ENCODE data around the gene OPHN1.

The OPHN1 gene

GRCh38 chrX:68193786-68194185 lies 239.5 kb downstream of the OPHN1 start:
- Histone ChIP-seq H3K9me3 (ENCODE audit: low read length) (no peaks in the 10 kb centered on the region), H2AFZ (ENCODE audit: low read depth, low read length) (no peak overlapping the region), H3K4me3 (ENCODE audit: low read length) (no peak overlapping the region), H3K27me3 (ENCODE audit: insufficient read depth, low read length) (no peaks in the 10 kb centered on the region), H3K4me1 (ENCODE audit: insufficient read depth, low read length) (no peaks in the 10 kb centered on the region), H3K36me3 (ENCODE audit: insufficient read depth, low read length) (no peaks in the 10 kb centered on the region)

GRCh38 chrX:68193234-68193633 lies 240.1 kb downstream of the OPHN1 start:
- Histone ChIP-seq H3K27me3 (ENCODE audit: insufficient read depth, low read length) (no peaks in the 10 kb centered on the region), H3K4me3 (ENCODE audit: low read length) (no peak overlapping the region), H3K9me3 (ENCODE audit: low read length) (no peaks in the 10 kb centered on the region), H2AFZ (ENCODE audit: low read depth, low read length) (no peak overlapping the region), H3K36me3 (ENCODE audit: insufficient read depth, low read length) (no peaks in the 10 kb centered on the region), H3K4me1 (ENCODE audit: insufficient read depth, low read length) (no peaks in the 10 kb centered on the region)

GRCh38 chrX:68190799-68191198 lies 242.5 kb downstream of the OPHN1 start:
- Histone ChIP-seq H3K9me3 (ENCODE audit: low read length) (no peaks in the 10 kb centered on the region), H3K4me1 (ENCODE audit: insufficient read depth, low read length) (no peaks in the 10 kb centered on the region), H3K4me3 (ENCODE audit: low read length) (no peak overlapping the region), H3K36me3 (ENCODE audit: insufficient read depth, low read length) (no peaks in the 10 kb centered on the region), H3K27me3 (ENCODE audit: insufficient read depth, low read length) (no peaks in the 10 kb centered on the region), H2AFZ (ENCODE audit: low read depth, low read length) (no peak overlapping the region)

- Histone ChIP-seq H2AFZ (ENCODE audit: low read depth, low read length) (no peak overlapping the region), H3K4me3 (ENCODE audit: low read length) (no peak overlapping the region), H3K4me1 (ENCODE audit: insufficient read depth, low read length) (no peaks in the 10 kb centered on the region), H3K27me3 (ENCODE audit: insufficient read depth, low read length) (no peaks in the 10 kb centered on the region), H3K36me3 (ENCODE audit: insufficient read depth, low read length) (no peaks in the 10 kb centered on the region), H3K9me3 (ENCODE audit: low read length) (no peaks in the 10 kb centered on the region)
Observed at GRCh38 chrX:68186552-68187262, 246.6 kb downstream of the OPHN1 start.

GRCh38 chrX:68185161-68185560 lies 248.1 kb downstream of the OPHN1 start:
- H3K4me3 ChIP-seq (ENCODE audit: low read length), result no peak overlapping the region
- no peak overlapping the region for H2AFZ ChIP-seq (ENCODE audit: low read depth, low read length)
- no peaks in the 10 kb centered on the region for H3K36me3 ChIP-seq (ENCODE audit: insufficient read depth, low read length)
- H3K4me1 ChIP-seq (ENCODE audit: insufficient read depth, low read length), result no peaks in the 10 kb centered on the region
- H3K27me3 ChIP-seq (ENCODE audit: insufficient read depth, low read length), result no peaks in the 10 kb centered on the region
- no peaks in the 10 kb centered on the region for H3K9me3 ChIP-seq (ENCODE audit: low read length)

- Histone ChIP-seq H3K9me3 (ENCODE audit: low read length) (no peaks in the 10 kb centered on the region), H2AFZ (ENCODE audit: low read depth, low read length) (no peak overlapping the region), H3K36me3 (ENCODE audit: insufficient read depth, low read length) (no peaks in the 10 kb centered on the region), H3K4me3 (ENCODE audit: low read length) (no peak overlapping the region), H3K27me3 (ENCODE audit: insufficient read depth, low read length) (no peaks in the 10 kb centered on the region), H3K4me1 (ENCODE audit: insufficient read depth, low read length) (no peaks in the 10 kb centered on the region)
Observed at GRCh38 chrX:68183612-68184214, 249.6 kb downstream of the OPHN1 start.

- Histone ChIP-seq H3K4me3 (ENCODE audit: low read length) (no peak overlapping the region), H3K9me3 (ENCODE audit: low read length) (no peaks in the 10 kb centered on the region), H2AFZ (ENCODE audit: low read depth, low read length) (no peak overlapping the region), H3K4me1 (ENCODE audit: insufficient read depth, low read length) (no peaks in the 10 kb centered on the region), H3K36me3 (ENCODE audit: insufficient read depth, low read length) (no peaks in the 10 kb centered on the region), H3K27me3 (ENCODE audit: insufficient read depth, low read length) (no peaks in the 10 kb centered on the region)
Observed at GRCh38 chrX:68180579-68180978, 252.7 kb downstream of the OPHN1 start.

GRCh38 chrX:68179355-68179754 lies 253.9 kb downstream of the OPHN1 start:
- no peaks in the 10 kb centered on the region for H3K27me3 ChIP-seq (ENCODE audit: insufficient read depth, low read length)
- no peaks in the 10 kb centered on the region for H3K36me3 ChIP-seq (ENCODE audit: insufficient read depth, low read length)
- no peaks in the 10 kb centered on the region for H3K9me3 ChIP-seq (ENCODE audit: low read length)
- no peak overlapping the region for H3K4me3 ChIP-seq (ENCODE audit: low read length)
- no peaks in the 10 kb centered on the region for H3K4me1 ChIP-seq (ENCODE audit: insufficient read depth, low read length)
- no peak overlapping the region for H2AFZ ChIP-seq (ENCODE audit: low read depth, low read length)

GRCh38 chrX:68177542-68177941 lies 255.8 kb downstream of the OPHN1 start:
- Histone ChIP-seq H3K4me1 (ENCODE audit: insufficient read depth, low read length) (no peaks in the 10 kb centered on the region), H3K36me3 (ENCODE audit: insufficient read depth, low read length) (no peaks in the 10 kb centered on the region), H3K27me3 (ENCODE audit: insufficient read depth, low read length) (no peaks in the 10 kb centered on the region), H3K9me3 (ENCODE audit: low read length) (no peaks in the 10 kb centered on the region), H3K4me3 (ENCODE audit: low read length) (no peak overlapping the region), H2AFZ (ENCODE audit: low read depth, low read length) (no peak overlapping the region)

- Histone ChIP-seq H3K4me3 (ENCODE audit: low read length) (no peak overlapping the region), H3K36me3 (ENCODE audit: insufficient read depth, low read length) (no peaks in the 10 kb centered on the region), H3K9me3 (ENCODE audit: low read length) (no peaks in the 10 kb centered on the region), H3K4me1 (ENCODE audit: insufficient read depth, low read length) (no peaks in the 10 kb centered on the region), H3K27me3 (ENCODE audit: insufficient read depth, low read length) (no peaks in the 10 kb centered on the region), H2AFZ (ENCODE audit: low read depth, low read length) (no peak overlapping the region)
Observed at GRCh38 chrX:68175562-68175961, 257.7 kb downstream of the OPHN1 start.

GRCh38 chrX:68163441-68163840 lies 269.9 kb downstream of the OPHN1 start:
- no peaks in the 10 kb centered on the region for H3K36me3 ChIP-seq (ENCODE audit: insufficient read depth, low read length)
- no peaks in the 10 kb centered on the region for H3K27me3 ChIP-seq (ENCODE audit: insufficient read depth, low read length)
- no peaks in the 10 kb centered on the region for H3K9me3 ChIP-seq (ENCODE audit: low read length)
- no peak overlapping the region for H2AFZ ChIP-seq (ENCODE audit: low read depth, low read length)
- no peaks in the 10 kb centered on the region for H3K4me1 ChIP-seq (ENCODE audit: insufficient read depth, low read length)
- no peak overlapping the region for H3K4me3 ChIP-seq (ENCODE audit: low read length)

- H3K9me3 ChIP-seq (ENCODE audit: low read length), result no peaks in the 10 kb centered on the region
- no peak overlapping the region for H3K4me3 ChIP-seq (ENCODE audit: low read length)
- no peak overlapping the region for H2AFZ ChIP-seq (ENCODE audit: low read depth, low read length)
Observed at GRCh38 chrX:68147848-68148247, 285.4 kb downstream of the OPHN1 start.

GRCh38 chrX:68146054-68146453 lies 287.2 kb downstream of the OPHN1 start:
- no peaks in the 10 kb centered on the region for H3K9me3 ChIP-seq (ENCODE audit: low read length)
- H3K4me3 ChIP-seq (ENCODE audit: low read length), result no peak overlapping the region
- no peaks in the 10 kb centered on the region for H3K4me1 ChIP-seq (ENCODE audit: insufficient read depth, low read length)
- no peak overlapping the region for H2AFZ ChIP-seq (ENCODE audit: low read depth, low read length)
- no peaks in the 10 kb centered on the region for H3K36me3 ChIP-seq (ENCODE audit: insufficient read depth, low read length)
- no peaks in the 10 kb centered on the region for H3K27me3 ChIP-seq (ENCODE audit: insufficient read depth, low read length)

More at GRCh38 chrX:68147848-68148247, 285.4 kb downstream of the OPHN1 start:
- H3K36me3 ChIP-seq (ENCODE audit: insufficient read depth, low read length), result no peaks in the 10 kb centered on the region
- no peaks in the 10 kb centered on the region for H3K27me3 ChIP-seq (ENCODE audit: insufficient read depth, low read length)
- no peaks in the 10 kb centered on the region for H3K4me1 ChIP-seq (ENCODE audit: insufficient read depth, low read length)

- Histone ChIP-seq H3K27me3 (ENCODE audit: insufficient read depth, low read length) (no peaks in the 10 kb centered on the region), H3K9me3 (ENCODE audit: low read length) (no peaks in the 10 kb centered on the region), H3K36me3 (ENCODE audit: insufficient read depth, low read length) (no peaks in the 10 kb centered on the region), H3K4me3 (ENCODE audit: low read length) (no peak overlapping the region), H2AFZ (ENCODE audit: low read depth, low read length) (no peak overlapping the region), H3K4me1 (ENCODE audit: insufficient read depth, low read length) (no peaks in the 10 kb centered on the region)
Observed at GRCh38 chrX:68139791-68140190, 293.5 kb downstream of the OPHN1 start.
